Hepatocyte (in vitro differentiated cells): ENCODE measurements around the gene JARID2. TPM values are rescaled to one million over a fixed set of nuclear protein-coding genes. Genes with fewer than 3 reads are reported as not detected.

Experiments used
- DNase-seq: peaks from one replicate; pipeline ENCODE4 v3.0.0-alpha.2; 2016; ENCODE audit warnings: low spot score
- H2AFZ ChIP-seq: fragments of 200-600 bp; sonication (generic); 2 replicates; pipeline ENCODE4 v1.6.0; 2016; ENCODE audit warnings: antibody characterized with exemption, mild to moderate bottlenecking
- H3K27ac ChIP-seq: fragments of 200-600 bp; sonication (generic); 2 replicates; pipeline ENCODE4 v1.5.1; 2016; ENCODE audit warnings: mild to moderate bottlenecking
- H3K27me3 ChIP-seq: fragments of 200-600 bp; sonication (generic); 2 replicates; pipeline ENCODE4 v1.6.1; 2016
- H3K36me3 ChIP-seq: fragments of 200-600 bp; sonication (generic); replicated peaks from 2 replicates; pipeline ENCODE4 v1.5.1; 2016; ENCODE audit warnings: low read depth; ENCODE audit not compliant: insufficient read depth
- H3K4me1 ChIP-seq: fragments of 200-600 bp; sonication (generic); 2 replicates; pipeline ENCODE4 v1.5.1; 2016; ENCODE audit warnings: mild to moderate bottlenecking, moderate library complexity; ENCODE audit not compliant: insufficient read depth
- H3K4me2 ChIP-seq: fragments of 200-600 bp; sonication (generic); 2 replicates; pipeline ENCODE4 v1.6.0; 2016
- H3K4me3 ChIP-seq: fragments of 200-600 bp; sonication (generic); 2 replicates; pipeline ENCODE4 v1.5.1; 2016; ENCODE audit warnings: mild to moderate bottlenecking
- H3K79me2 ChIP-seq: fragments of 200-600 bp; sonication (generic); 2 replicates; pipeline ENCODE4 v1.6.0; 2017; ENCODE audit warnings: mild to moderate bottlenecking
- H3K9me2 ChIP-seq: fragments of 200-600 bp; sonication (generic); replicated peaks from 2 replicates; pipeline ENCODE4 v1.6.0; 2017; ENCODE audit warnings: mild to moderate bottlenecking; ENCODE audit not compliant: insufficient read depth
- H3K9me3 ChIP-seq: fragments of 200-600 bp; sonication (generic); 2 replicates; pipeline ENCODE4 v1.5.1; 2016; ENCODE audit warnings: low read depth, mild to moderate bottlenecking
- H4K20me1 ChIP-seq: fragments of 200-600 bp; sonication (generic); 2 replicates; pipeline ENCODE4 v1.6.0; 2016; ENCODE audit warnings: mild to moderate bottlenecking; ENCODE audit not compliant: insufficient read depth, poor library complexity, severe bottlenecking
- EZH2 ChIP-seq: fragments of 200-600 bp; sonication (generic); IDR thresholded peaks from 2 replicates; pipeline ENCODE4 v1.6.1; 2016; ENCODE audit warnings: antibody characterized with exemption, mild to moderate bottlenecking, borderline replicate concordance
- EZH2phosphoT487 ChIP-seq: fragments of 200-600 bp; sonication (generic); IDR thresholded peaks from one replicate; pipeline ENCODE4 v1.6.1; 2018; ENCODE audit warnings: antibody characterized with exemption, mild to moderate bottlenecking, low read depth, moderate library complexity; ENCODE audit not compliant: unreplicated experiment, severe bottlenecking
- WGBS: methylation state at CpG from one replicate; pipeline ENCODE4 v1.1.6; 2016; ENCODE audit warnings: low lambda C conversion rate; ENCODE audit errors: missing lambda C conversion rate; 5-methylcytosine and 5-hydroxymethylcytosine counted together
- polyA plus RNA-seq: library from polyadenylated mRNA; unstranded; fragments of >200 nt; fragmentation: Nextera tagmentation; extraction: Ambion mirVana; gene quantifications from 2 replicates; pipeline ENCODE4 v1.2.1, GENCODE V29; 2016
- total RNA-seq: library from RNA; depleted of rRNA; stranded (reverse); fragments of >200 nt; gene quantifications from 2 replicates; pipeline ENCODE4 v1.2.3, GENCODE V29; 2014
- TF ChIP-seq, protein P1 (sequence below): fragments of 200-600 bp; sonication (generic); IDR thresholded peaks from 2 replicates; pipeline ENCODE4 v1.5.1; 2016; ENCODE audit warnings: antibody characterized with exemption, mild to moderate bottlenecking; ENCODE audit not compliant: poor library complexity

JARID2 gene
- total and polyA plus RNA-seq, 2 experiments from 2014 or later = 4.6 to 11.6 TPM

DNA sequence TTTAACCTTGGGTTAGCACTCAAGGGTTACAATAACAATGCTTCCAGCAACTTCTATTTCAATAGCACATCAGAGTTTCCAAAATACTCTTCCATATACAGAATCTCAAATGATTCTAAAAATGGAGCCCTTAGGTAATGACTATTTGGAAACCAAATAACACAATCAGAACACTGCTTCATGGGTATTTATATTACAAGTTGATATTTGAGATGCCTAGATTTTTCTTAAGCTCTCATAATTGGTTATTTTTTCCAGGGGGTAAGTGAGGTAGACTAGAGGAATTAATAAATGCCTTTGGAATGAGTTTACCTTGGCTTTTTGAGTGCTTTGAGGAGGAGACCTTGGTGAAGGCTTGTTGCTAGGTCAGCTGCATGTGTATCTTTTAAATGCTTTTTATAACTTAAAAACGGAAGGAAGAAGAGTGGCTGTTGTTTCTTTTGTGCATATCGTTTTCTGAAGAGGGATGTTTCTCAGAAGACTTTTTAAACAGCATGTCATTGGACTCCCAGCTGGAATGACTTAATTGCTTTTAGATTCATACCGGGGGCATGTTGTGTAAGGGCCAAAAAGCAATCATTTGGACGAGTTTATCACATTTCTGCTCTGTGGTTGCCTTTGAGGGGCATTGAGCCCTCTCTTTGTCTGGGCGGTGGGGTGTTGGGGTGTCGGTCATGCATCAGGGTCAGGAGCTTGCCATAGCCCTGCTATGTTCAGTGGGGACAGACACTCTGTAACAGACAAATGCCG is 230.9 kb downstream of the JARID2 start:
- Histone ChIP-seq H3K4me2 (no peak overlapping the region), H3K9me3 (no peaks in the 10 kb centered on the region), H3K36me3 (no peaks in the 10 kb centered on the region), H3K4me1 (peaks cover 3% of the 10 kb centered on the region), H3K27ac (no peak overlapping the region), H3K4me3 (no peak overlapping the region), H4K20me1 (no peaks in the 10 kb centered on the region), H3K27me3 (no peaks in the 10 kb centered on the region), H2AFZ (no peak overlapping the region), H3K79me2 (peaks cover 20% of the 10 kb centered on the region), H3K9me2 (no peaks in the 10 kb centered on the region)
- 74% methylated on average over 7 of the region's 7 CpGs for WGBS
- TF ChIP-seq, protein P1, sequence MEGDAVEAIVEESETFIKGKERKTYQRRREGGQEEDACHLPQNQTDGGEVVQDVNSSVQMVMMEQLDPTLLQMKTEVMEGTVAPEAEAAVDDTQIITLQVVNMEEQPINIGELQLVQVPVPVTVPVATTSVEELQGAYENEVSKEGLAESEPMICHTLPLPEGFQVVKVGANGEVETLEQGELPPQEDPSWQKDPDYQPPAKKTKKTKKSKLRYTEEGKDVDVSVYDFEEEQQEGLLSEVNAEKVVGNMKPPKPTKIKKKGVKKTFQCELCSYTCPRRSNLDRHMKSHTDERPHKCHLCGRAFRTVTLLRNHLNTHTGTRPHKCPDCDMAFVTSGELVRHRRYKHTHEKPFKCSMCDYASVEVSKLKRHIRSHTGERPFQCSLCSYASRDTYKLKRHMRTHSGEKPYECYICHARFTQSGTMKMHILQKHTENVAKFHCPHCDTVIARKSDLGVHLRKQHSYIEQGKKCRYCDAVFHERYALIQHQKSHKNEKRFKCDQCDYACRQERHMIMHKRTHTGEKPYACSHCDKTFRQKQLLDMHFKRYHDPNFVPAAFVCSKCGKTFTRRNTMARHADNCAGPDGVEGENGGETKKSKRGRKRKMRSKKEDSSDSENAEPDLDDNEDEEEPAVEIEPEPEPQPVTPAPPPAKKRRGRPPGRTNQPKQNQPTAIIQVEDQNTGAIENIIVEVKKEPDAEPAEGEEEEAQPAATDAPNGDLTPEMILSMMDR = no peak
- TF ChIP-seq EZH2 = no peak
- DNase-seq = no peak

DNA sequence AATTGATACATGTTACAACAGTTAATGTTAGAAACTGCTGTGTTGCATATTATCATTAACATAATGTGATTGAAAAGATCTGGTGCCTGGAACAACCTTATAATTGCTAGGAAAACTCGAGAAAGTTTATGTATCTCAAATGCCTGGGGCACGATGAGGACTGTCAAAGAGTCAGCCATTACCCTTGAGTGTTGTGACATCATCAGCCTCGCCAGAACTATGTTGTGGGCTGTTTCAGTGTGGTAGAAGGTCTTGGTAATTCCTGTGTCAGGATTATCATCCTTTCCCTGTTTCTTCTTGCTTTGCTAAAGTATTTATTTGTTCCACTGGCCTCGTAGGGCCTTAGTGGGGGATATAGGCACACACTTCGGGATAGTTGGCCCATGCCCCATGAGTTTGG is 231.9 kb downstream of the JARID2 start:
- Histone ChIP-seq H3K27ac (no peak overlapping the region), H3K79me2 (peaks cover 20% of the 10 kb centered on the region), H3K36me3 (no peaks in the 10 kb centered on the region), H3K4me2 (no peak overlapping the region), H4K20me1 (no peaks in the 10 kb centered on the region), H2AFZ (no peak overlapping the region), H3K9me2 (no peaks in the 10 kb centered on the region), H3K4me3 (no peak overlapping the region), H3K9me3 (no peaks in the 10 kb centered on the region), H3K4me1 (peaks cover 3% of the 10 kb centered on the region), H3K27me3 (no peaks in the 10 kb centered on the region)
- no peak for TF ChIP-seq EZH2
- TF ChIP-seq, protein P1 = no peak
- no peak for TF ChIP-seq EZH2phosphoT487
- no peak for DNase-seq
- 62% methylated on average over 5 of the region's 5 CpGs for WGBS

DNA sequence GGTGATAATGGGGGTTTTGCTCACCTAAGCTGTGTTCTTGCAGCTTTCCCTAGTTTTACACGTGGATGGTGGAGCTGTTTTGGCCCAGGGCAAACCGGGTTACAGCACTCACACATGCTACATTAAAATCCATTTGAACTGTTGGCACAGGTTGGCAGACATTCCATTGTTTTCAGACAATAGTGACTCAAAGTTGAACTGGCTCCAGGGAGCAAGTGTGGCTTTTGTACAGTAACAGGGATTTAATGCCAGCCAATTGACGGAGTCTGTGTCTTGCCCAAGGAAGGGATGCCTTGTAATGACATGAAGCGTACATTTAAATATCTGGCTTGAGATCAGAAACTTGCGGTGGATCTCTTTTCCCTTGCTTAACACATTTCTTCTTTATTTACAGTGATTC is 233.9 kb downstream of the JARID2 start:
- Histone ChIP-seq H3K9me2 (no peaks in the 10 kb centered on the region), H3K9me3 (no peaks in the 10 kb centered on the region), H2AFZ (no peak overlapping the region), H3K36me3 (no peaks in the 10 kb centered on the region), H3K79me2 (peaks cover 37% of the 10 kb centered on the region), H3K27ac (no peak overlapping the region), H3K4me1 (peaks cover 3% of the 10 kb centered on the region), H4K20me1 (peaks cover 3% of the 10 kb centered on the region), H3K27me3 (no peaks in the 10 kb centered on the region), H3K4me2 (no peak overlapping the region), H3K4me3 (no peak overlapping the region)
- WGBS = 71% methylated on average over 5 of the region's 5 CpGs
- TF ChIP-seq, protein P1 = no peak
- TF ChIP-seq EZH2phosphoT487 (no peak), EZH2 (no peak)
- DNase-seq = no peak
